Measurements from ENCODE around the gene METTL26.

The METTL26 gene

DNA sequence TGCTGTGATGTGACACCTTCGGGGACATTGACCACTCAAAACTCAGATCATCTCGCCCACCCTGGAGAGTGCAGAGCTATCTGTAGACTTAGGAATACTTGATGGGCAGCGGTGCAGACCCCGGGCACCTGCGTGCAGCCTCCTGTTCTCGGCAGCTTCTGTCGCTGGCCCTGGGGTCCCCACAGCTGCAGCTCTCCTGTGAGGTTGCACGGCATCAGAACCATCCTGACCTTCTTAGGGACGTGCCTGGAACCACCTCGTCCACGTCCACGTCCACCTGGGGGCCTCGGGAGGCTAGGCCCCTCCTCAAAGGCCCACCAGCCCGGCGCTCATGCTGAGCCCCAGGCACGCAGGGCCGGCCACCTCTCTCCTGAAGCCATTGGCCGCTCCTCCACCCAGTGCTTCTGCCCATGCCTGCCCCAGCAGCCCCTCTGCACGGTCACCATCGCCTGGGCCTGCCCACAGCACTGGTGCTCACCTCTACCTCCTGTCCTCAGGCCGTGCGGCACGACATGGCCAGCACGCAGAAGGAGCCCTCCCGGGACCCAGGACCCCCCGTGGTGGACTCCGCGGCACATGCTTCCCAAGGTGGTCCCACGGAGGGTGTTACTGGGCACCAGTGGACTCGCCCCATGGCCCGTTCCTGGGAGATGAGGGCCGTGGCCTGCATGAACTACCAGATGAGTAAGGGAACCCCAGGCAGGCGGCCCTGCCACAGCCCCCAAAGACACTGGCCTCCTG, 7.6 kb downstream of the METTL26 start:
- in situ Hi-C loops (cut with MboI; ENCODE audit: low pct_unique_long_range_greater_than_20kb, low sequenced_read_pairs, unreplicated experiment): no loop called here
- no peak for DNase-seq (ENCODE audit: low spot score)
- no peak for TF ChIP-seq CTCF (IDR thresholded peaks at IDR 0.05; ENCODE audit: extremely low read depth, insufficient read depth, missing control alignments)

DNA sequence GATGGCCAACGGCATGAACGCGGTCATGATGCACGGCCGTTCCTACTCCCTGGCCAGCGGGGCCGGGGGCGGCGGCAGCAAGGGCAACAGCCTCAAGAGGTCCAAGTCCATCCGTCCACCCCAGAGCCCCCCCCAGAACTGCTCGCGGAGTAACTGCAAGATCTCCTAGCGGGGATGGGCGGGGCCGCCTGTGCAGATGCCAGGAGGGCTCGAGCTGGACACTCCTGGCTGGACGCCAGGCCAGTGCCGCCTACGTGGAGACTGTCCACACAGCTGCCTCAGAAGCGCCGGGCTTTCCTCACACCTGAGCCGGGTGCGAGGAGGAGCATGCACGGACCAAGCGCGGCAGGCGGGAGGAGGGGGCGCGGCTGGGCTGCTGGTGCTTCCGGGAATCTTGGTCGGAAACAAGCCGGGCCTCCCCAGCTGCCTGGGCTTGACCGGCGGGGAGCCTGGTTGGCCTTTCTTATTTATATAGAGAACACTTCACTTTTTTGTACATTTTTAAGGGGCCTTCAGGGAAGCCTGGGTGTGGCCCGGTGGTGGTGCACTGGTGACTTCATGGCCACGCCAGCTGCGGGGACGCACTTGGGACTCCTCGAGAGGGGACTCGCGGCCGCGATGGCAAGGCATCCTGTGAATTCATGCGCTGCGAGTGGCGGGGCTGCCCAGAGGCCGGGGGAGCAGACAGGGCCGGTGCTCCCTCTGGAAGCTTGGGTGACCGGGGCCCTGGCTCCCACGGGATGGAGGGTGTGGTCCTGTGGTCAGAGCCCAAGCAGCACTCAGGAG, 8.5 kb downstream of the METTL26 start:
- in situ Hi-C loops (cut with MboI; ENCODE audit: low pct_unique_long_range_greater_than_20kb, low sequenced_read_pairs, unreplicated experiment): no loop called here
- no peak for TF ChIP-seq CTCF (IDR thresholded peaks at IDR 0.05; ENCODE audit: extremely low read depth, insufficient read depth, missing control alignments)
- no peak for DNase-seq (ENCODE audit: low spot score)

GRCh38 chr16:626787-627453, 9.2 kb downstream of the METTL26 start:
- in situ Hi-C loops (cut with MboI; ENCODE audit: low pct_unique_long_range_greater_than_20kb, low sequenced_read_pairs, unreplicated experiment): no loop called here
- no peak for TF ChIP-seq CTCF (IDR thresholded peaks at IDR 0.05; ENCODE audit: extremely low read depth, insufficient read depth, missing control alignments)
- DNase-seq (ENCODE audit: low spot score): no peak

DNA sequence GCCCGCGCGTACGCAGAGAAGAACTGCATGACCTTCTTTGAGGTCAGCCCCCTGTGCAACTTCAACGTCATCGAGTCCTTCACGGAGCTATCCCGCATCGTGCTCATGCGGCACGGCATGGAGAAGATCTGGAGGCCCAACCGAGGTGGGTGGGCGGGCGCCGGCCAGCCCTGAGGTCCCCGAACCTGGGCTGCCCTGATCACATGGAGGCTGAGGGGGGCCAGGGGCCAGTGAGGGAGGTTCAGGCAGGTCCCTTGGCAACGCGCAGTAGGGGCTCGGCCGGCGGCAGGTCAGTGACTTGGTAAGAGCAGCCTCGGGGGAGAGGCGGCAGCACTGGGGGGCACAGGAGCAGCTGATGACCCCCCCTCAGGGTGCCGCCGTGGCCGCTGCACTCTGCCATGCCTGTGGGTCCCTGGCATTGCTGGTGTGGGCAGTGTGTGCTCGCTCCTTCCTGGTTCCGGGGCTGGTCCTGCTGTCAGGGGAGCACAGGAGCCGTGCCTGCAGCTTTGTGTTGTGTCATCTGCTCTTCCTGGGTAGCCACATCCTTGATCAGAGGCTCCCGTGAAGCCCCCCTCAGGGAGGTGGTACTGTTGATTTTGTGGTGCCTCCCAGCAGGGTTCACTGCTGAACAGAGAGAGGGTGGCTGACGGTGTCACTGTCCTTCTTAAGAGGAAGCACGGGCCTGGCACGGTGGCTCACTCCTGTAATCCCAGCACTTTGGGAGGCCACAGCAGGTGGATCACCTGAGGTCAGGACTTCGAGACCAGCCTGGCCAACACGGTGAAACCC, 9.9 kb downstream of the METTL26 start:
- no peak for DNase-seq (ENCODE audit: low spot score)
- no peak for TF ChIP-seq CTCF (IDR thresholded peaks at IDR 0.05; ENCODE audit: extremely low read depth, insufficient read depth, missing control alignments)
- in situ Hi-C loops (cut with MboI; ENCODE audit: low pct_unique_long_range_greater_than_20kb, low sequenced_read_pairs, unreplicated experiment): no loop called here

DNA sequence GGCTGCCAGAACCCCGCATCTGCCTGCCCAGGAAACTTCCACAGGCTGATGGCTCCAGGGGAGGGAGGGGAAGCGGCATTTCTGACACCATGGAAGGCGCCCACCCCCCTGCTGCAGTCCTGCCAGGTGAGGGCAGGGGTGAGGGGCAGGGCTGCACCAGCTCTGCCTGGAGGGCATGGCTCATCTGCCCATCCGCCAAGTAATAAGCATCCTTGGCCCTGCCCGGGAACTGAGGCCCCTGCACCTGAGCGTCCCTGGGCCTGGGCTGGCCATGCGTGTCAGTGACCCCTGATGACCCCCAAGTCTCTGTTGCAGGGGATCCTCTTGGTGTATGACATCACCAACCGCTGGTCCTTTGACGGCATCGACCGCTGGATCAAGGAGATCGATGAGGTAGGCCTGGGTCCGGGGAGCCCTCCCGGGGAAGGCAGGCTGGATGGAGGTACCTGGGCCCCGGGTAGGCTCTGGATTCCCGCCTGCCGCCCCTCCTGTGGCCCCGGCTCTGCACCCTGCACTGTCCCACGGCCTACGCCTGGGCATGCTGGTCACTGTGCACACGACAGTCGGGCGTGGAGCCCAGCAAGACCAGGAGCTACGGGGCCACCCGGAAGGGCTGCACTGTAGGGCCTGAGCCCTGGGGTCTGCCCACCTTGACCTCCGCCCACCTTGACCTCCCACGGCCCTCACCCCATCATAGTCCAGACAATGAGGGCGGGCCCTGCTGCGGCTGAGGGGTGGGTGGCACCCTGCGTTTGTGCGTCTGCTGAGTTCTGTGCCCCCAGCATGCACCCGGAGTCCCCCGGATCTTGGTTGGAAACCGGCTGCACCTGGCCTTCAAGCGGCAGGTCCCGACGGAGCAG, 10.8 kb downstream of the METTL26 start:
- TF ChIP-seq CTCF (IDR thresholded peaks at IDR 0.05; ENCODE audit: extremely low read depth, insufficient read depth, missing control alignments): no peak
- in situ Hi-C loops (cut with MboI; ENCODE audit: low pct_unique_long_range_greater_than_20kb, low sequenced_read_pairs, unreplicated experiment): no loop called here
- DNase-seq (ENCODE audit: low spot score): no peak
